ENCODE results near the gene EEF2.

EEF2 gene

DNA sequence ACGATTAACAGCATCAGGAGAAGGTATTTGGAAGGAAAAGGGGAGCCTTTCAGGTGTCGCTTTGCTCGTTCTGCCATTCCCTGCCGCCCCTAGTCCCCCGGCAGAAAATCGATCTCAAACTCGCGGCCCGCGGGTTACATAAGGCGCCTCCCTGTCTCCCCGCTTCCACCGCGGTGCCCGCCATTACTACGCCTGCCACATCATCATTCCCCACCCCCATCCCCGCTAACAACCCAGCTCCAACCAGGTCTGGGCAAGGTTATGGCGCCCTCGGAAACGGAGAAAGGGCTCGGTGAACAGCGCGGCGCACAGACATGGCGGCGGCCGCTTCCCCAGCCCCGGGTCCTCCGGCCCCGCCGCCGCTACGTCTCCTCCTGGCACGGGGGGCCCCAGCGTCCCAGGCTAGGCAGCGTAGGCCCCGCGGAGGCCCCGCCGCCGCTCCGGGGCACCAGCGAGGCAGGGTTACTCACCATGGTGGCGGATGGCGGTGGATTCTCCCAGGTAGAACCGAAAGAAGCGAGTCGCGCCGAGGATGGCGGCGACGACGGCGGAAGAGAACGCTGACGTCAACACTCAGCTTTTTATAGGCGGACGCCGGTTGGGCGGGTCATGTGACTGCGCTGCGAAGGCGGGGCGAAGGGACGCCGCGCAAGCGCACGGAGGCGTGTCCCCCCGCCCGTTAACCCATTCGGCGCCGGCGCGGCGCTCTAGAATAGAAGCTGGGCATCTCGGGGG lies at the start of gene EEF2:
Gene EEF2, minus strand, starts transcription at position 556 of the 735 bp plus-strand sequence. Its CDS starts 83 bp downstream, at position 473.
- peak; percentile 85 for DNase-seq

DNA sequence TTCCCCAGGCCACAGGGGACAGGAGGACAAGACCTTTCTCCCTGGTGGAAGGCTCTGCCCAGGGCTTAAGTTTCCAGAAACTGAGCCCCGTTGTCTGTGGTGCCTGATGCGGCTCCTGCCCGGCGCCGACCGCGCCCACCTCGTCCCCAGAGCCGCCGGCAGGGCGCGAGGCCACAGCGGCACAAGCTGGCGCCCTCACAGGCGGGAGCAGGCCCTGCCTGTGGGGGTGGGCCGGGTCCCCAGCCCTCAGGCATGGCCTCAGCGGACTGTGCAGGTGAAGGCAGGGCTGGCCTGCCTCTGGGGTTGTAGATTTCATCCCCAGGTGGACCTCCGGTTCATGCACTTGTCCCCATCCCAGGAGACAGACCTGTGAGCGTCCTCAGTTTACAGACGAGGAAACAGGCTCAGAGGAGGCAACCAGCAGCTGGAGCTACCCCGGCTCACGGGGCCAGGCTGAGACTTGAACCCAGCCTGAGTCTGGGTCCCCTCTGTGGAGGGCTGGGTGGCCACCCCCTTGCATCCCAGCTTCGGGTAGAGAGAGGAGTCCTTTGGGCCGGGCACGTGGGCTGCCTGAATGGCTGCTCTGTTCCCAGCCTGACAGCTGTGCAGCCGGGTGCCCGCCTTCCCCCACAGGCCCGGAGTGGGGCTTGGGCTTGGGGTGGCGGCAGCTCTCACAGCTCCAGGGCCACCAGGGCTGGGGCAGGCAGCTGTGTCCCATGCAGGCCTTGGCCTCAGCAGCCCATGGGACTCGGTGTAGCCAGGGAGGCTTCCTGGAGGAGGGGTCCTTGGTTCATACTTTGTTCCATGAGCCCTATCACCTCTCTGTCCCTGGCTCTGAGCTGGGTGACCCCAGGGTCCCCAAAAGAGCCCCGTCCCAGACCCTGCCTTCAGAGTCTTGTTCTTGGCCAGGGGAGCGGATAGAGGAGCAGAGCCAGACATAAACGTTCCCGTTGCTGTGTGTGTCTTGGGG lies 49.1 kb upstream of the EEF2 start:
- no peak for DNase-seq

DNA sequence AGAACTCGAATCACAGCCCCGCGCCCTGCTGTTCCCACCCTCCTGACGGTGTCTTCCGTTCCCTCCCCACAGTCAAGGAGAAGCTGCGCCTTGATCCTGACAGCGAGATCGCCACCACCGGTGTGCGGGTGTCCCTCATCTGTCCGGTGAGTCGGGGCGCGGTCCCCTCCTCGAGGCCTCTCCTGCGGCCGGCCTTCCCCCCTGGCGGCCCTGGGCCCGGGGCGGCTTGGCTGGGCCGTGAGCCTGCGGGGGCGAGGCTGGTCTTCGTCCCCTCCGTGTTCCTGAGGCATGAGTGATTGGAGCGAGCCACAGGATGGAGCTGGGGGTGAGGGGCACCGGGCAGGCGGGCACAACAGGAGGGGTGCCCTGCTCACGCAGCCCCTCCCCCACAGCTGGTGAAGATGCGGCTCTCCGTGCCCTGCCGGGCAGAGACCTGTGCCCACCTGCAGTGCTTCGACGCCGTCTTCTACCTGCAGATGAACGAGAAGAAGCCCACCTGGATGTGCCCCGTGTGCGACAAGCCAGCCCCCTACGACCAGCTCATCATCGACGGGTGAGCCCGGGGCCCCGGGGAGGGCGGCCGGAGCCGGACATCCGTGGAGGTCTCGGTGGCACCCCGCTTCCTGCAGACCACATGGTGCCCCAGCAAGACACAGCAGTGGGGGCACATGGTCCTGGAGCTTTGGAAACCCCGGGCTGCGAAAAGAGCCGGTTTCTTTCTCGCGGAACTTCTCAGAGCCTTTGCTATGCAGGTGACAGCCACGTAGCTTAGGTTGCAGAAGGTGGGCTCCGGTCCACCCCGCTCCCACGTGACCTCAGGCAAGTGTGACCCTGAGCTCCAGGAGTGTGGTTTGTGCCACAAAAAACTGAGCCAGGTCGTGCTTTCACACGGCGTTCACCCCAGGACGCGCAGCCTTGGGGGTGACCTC lies 48.0 kb upstream of the EEF2 start:
- DNase-seq, result no peak

DNA sequence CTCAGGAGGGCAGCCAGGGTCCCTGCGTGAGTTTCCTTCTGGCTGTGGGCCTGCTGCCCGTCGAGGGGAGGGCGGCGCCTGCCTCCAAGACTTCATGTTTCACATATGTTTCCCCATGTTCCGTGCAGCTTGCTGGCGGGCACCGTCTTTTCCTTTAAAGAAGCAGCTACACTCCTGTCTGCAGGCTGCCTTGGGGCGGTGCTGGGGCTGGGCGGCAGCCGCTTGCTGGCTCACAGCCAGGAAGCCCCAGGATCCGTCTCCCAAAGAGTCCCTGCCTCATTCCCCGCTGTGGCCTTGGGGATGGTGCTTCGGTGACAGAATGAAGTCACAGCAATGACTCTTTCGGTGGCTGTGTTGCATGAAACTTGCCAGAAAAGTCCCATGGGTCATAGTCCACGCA lies 47.2 kb upstream of the EEF2 start:
- DNase-seq, result no peak

DNA sequence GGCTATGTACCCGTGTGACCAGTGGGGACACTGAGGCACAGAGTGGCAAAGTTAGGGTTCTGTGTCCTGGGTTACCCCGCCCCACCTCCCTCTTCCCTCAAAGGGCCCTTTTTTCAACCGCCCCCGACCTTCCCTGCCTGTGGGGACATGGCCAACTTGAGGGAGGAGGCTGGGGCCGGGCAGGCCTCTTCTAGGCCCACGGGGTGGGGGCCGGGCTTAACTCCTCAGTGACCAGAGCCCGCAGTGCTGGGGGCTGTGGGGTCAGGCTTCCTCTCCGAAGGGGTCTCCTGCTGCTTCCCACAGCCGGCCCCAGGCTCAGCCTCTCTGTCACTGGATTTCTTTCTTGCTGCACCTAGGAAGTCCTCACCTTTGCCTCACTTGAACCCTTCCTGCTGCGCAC lies 46.2 kb upstream of the EEF2 start:
- no peak for DNase-seq

DNA sequence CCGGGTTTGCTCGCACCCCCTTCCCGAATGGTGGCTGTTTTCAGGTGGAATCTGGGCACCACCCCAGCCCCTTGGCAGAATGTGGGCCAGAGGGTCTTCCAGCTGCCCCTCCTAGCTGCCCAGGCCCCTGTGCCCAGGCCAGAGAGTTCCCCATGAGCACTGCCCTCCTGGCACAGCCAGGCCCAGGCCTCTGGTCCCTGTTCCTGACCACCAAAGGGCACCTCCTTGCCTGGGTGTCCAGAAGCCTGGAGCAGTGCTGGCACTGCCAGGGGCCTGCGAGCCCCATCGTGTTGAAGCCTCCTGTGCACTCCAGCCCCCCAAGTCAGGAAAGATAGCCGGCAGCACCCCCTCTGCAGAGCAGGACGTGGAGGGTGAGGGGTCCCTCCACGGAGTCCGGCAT lies 45.7 kb upstream of the EEF2 start:
- DNase-seq, result no peak

DNA sequence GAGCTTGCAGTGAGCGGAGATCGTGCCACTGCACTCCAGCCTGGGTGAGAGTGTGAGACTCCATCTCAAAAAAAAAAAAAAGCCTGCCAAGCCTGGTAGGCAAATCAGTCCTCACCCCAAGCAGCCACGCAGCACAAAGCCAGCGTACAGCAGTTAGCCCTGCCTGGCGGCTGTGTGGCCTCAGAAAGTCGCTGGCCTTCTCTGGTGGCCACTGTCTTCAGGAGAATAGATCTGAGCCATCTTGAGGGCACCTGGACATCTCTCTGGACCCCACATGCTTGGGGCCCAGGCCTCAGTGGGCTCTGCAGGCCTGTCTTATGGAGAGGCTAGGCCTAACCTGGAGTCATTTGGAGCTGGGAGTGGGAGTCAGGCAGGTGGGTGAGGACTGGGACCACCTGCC lies 45.3 kb upstream of the EEF2 start:
- no peak for DNase-seq

DNA sequence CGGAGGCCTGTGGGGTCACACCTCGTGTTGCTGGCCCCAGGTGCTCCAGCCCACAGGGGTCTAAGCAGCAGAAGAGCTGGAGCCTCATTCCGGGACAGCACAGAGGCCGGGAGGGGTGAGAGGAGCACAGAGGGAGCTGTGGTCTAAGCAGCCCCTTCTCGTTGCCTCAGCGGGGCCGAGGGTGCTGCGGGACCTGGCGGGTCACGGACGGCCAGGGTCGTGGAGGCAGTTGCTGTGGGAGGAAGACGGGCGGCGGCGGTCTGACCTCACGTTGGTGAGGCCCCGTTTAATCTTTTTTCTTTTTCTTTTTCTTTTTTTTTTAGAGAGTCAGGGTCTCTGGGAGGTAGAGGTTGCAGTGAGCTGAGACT lies 44.0 kb upstream of the EEF2 start:
- DNase-seq, result no peak

DNA sequence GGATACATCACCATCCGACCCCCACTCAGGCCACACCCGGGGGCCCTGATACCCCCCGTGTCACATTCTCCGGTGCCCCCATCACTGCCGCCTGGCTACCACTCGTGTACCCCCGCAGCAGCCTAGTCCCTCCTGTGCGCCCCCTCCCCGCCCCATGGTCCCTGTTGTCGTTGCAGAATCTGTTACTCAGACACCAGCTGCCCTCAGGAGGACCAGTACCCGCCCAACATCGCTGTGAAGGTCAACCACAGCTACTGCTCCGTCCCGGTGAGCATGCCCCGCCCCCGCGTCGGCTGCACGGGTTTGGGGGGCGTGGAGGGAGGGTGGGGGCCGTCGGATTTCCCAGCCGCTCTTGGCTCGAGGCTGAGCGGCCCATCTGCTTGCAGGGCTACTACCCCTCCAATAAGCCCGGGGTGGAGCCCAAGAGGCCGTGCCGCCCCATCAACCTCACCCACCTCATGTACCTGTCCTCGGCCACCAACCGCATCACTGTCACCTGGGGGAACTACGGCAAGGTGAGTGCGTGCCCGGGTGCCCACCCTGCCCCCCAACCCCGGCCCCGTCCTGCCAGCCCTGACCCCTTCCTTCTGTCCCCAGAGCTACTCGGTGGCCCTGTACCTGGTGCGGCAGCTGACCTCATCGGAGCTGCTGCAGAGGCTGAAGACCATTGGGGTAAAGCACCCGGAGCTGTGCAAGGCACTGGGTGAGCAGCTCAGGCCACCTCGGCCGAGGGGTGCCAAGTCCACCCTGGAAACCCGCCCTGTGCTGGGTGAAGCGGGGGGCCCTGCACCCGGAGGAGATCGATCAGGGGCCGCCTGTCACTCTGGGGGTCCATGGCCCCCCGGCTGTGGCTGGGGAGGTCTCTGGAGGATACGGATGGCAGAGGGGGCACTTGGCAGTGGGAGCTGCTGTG lies 43.3 kb upstream of the EEF2 start:
- DNase-seq, result no peak

DNA sequence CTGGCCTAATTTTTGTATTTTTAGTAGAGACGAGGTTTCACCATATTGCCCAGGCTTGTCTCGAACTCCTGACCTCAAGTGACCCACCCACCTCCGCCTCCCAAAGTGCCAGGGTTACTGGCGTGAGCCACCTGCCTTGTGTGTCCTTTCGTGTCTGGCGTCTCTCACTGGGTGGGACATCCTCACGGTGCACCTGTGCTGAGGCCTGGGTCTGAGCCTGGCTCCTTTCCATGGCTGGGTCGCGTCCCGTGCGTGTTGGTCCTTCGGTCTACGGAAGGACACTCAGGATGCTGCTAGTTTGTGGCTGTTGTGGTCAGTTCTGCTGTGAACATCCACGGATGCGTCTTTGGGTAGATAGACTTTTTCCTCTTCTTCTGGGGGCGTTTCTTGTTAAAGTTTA lies 41.9 kb upstream of the EEF2 start:
- DNase-seq, result no peak

DNA sequence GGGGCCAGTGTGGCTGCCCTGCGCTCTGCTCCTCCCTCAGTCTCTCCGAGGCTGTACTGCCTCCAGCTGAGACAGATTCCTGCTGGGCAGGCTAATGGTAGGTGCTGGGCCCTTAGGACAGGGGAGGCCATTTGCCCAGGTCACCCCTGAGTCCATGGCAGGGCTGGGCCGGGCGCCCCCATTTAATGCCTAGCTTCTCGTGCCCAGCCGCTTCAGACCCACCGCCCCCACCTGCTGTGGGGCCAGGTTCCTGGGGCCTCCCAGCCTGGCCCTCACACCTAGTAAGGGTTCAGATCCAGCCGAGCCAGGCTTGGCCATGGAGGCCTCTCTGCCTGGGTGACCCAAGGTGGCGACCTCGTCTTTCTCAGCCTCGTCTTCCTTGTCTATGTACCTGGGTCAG lies 40.1 kb upstream of the EEF2 start:
- no peak for DNase-seq

DNA sequence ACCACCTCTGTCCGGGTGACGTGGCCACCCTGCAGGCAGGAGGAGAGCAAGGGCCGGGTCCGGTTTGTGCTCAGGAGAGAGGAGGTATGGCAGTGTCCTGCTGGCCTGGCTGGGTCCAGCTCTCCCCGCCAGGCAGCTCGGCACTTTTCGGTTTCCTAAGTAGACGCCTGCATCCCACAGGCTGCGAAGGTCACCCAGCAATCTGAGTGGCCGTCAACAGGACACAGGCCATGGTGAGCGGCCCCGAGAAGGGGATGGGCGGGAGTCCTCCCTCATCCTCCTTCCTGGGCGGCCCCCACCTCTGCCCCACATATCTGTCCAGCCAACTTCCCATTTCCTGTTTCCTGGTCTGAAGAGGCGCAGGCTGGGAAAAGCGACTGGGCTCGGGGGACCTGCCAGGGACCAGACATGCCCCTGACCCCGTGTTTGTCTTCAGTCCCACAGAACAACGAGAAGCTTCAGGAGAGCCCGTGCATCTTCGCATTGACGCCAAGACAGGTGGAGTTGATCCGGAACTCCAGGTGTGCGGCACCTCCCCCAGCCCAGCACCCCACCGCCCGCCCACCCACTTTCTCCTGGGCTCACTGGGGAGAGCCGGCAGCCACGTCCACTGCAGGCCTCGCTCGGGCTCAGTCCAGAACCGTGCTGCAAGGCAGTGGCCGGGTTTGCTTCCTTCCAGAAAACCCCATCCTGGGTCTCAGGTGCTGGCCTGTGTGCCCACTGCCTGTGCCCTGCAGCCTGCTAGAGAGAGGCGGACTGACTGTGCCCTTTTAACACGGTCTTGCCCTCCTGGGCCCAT lies 38.5 kb upstream of the EEF2 start:
- DNase-seq, result no peak

DNA sequence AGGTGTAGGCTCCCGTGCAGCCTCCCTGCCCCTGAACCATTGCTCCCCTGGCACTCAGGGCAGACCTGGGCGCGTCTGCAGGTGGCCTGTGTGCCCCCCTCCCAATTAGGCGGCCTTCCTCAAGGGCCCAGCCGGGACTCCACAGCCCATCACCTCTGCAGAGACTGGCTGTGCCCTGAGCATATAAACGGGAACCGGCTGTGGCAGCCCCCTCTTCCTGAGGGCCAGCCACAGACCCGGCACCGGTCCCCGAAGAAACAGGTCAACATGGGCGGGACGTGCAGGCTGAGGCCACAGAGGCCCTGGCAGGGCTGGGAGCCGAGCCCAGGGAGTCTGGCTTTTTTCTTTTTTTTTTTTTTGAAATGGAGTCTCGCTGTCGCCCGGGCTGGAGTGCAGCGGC lies 34.3 kb upstream of the EEF2 start:
- DNase-seq, result no peak

DNA sequence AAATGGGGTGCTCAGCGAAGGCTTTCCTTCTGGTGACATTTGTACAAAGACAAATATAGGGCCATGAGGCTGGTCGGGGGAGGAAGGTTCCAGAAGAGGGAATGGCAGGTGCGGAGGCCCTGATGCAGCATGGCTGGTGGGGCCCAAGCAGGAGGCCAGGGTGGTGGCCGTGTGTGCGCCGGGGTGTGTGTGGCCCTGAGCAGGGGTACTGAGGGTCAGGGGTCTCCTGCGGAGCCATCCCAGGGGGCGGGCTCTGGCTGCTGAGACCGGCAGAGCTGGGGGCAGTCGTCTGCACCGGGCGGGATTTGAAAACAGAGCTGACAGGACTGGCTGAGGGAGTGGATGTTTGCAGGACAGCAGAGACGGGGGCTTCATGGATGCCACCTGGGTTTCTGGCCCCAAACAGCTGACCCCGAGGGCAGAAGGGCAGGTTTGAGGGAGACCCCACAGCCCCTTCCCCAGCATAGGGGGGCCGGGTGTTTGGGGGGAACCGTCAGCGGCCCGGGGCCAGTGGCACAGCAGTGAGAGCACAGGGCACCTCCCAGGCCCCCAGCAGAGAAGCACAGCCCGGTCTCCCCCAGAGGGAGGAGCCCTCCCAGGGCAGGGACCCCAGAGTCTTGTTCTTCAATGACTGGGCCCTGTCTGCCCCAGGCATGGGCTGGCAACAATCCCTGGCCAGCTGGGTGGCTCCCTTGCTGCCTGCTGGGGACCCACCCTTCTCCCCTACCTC lies 33.7 kb upstream of the EEF2 start:
- DNase-seq, result no peak

DNA sequence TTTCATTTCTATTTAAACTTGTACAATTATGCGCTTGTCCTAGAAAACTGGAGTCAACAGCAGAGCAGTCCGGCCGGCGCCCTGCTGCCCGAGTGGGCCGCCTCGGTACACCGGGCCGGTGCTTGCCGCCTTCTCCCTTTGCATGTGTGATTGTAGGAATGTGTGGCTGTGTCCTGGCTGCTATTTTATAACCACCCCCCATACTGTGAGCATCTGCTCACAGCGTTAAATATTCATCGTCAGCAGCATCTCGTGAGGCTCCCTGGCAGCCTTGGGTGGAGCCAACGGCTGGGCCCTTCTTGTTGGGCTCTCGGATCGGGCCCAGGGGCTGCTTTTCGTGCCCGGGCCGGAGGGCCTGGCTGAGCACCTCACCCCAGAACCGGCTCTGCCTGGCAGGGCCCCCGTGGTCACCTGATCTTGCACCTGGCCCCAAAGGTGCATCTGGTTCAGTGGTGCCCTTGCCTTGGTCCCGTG lies 32.9 kb upstream of the EEF2 start:
- DNase-seq, result no peak

DNA sequence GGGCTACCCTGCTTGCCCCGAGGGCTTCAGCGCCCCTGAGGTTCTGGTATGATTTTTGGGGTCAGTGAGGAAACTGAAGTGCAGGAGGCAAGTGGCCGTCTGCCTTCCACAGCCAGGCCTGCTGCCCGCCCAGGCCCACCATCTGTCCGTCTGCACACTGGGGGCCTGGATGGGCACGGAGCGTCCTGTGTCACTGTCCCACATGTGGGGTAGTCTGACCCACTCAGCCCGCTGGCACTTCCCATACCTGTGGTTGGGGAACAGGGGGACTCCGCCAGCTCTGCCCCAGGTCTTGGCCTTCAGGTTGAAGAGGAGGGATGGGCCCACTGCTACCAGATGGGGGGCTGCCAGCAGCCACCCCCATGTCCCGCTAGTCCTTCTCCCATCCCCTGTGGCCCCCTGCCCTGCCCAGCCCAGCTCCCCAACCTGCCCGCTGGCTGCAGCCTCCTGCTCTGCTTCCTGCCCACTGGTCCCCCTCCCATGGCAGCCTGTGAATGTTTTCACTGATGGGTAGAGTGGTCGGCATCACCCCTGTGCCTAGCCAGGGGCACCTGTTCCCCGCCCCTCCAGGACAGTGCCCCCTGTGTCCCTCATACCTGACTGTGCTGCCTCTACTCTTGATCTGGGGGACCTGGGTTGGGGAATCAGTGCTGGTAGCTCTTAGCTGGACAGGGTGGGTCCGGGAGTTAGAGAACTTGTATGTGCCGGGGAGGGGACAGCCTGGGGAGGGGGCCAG lies 31.8 kb upstream of the EEF2 start:
- DNase-seq, result no peak

DNA sequence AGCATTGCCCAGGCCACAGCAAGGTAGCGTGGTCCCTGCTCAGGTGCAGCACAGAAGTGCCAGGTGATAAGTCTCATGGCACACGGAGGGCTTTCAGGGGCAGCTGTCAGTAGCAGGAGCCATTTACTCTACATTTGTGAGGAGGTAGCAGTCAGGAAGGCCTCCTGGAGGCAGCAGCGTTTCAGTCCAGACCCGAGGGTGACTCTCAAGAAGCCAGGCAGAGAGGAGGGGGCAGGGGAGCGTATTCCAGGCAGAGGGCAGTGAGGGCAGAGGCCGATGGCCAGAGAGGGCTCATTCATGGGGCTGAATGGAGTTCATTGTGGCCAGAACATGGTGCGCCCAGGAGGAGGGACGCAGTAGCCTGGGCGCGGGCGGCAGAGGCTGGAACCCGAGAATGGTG lies 31.2 kb upstream of the EEF2 start:
- no peak for DNase-seq

DNA sequence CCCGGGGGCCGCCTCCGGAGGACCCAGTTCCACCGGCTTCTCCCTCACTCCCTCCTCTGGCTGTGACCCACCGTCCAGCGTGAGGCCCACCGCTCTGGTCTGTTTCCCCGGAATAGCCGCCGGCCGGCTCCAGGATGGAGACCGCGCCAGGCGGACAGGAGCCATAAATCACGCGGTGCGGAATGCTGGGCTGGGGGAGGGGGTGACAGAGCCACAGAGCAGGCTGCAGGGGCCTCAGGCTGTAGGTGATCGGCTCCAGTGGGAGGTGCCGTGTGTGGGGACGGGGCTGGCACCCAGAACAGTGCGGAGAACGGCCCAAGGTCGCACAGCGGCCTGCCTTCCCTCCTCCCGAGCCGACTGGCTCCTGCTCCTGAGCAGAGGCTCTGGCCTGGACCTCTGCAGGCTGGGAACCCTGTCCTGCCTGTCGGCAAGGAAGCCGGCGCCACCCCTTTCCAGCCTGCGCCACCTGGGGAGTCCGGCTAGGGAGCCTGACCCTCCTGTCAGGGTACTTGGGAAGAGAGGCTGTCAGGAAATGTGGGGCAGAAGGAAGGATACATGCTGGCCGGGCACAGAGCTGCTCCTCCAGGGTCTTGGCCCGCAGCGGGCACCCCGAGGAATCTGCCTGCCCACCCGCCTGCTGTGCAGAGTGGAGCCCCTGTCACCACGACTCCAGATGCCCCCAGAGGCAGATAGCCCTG lies 30.6 kb upstream of the EEF2 start:
- DNase-seq, result no peak

Measured in MV-4-11 (cell line).